GM12874 (cell line): Measurements from ENCODE around the gene CLPSL1.

Source experiments
- TF ChIP-seq, protein P1 (sequence below): IDR thresholded peaks from 2 replicates; pipeline ENCODE4 v1.5.1; 2011; ENCODE audit warnings: low read depth, mild to moderate bottlenecking, control low read depth, low read length, moderate library complexity; ENCODE audit not compliant: insufficient read depth

The CLPSL1 gene

GRCh38 chr6:35804996-35805736 is 24.3 kb downstream of the CLPSL1 start, which contains the start of gene LHFPL5:
Gene LHFPL5, plus strand, starts transcription at chr6:35805352. Its CDS starts 319 bp downstream, at chr6:35805671.
- TF ChIP-seq, protein P1, sequence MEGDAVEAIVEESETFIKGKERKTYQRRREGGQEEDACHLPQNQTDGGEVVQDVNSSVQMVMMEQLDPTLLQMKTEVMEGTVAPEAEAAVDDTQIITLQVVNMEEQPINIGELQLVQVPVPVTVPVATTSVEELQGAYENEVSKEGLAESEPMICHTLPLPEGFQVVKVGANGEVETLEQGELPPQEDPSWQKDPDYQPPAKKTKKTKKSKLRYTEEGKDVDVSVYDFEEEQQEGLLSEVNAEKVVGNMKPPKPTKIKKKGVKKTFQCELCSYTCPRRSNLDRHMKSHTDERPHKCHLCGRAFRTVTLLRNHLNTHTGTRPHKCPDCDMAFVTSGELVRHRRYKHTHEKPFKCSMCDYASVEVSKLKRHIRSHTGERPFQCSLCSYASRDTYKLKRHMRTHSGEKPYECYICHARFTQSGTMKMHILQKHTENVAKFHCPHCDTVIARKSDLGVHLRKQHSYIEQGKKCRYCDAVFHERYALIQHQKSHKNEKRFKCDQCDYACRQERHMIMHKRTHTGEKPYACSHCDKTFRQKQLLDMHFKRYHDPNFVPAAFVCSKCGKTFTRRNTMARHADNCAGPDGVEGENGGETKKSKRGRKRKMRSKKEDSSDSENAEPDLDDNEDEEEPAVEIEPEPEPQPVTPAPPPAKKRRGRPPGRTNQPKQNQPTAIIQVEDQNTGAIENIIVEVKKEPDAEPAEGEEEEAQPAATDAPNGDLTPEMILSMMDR = no peak

DNA sequence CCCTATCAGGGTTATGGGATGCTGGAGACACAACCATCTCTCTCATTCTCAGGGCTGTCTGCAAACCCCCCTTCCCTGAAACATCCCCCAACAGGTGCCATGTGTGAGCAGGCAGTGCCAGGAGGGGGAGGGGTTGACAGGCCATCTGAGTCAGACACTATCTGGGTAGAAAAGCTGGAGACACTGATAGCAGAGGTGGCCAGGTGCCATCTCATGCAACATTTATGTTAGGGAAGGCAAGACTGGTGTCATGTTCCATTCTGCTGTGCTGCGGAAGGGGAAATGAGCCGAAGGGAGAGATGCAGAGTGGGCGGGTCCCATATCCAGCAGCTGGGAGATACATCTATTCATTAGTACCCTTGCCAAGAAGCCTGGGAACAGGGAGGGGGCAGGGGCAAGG is 27.9 kb downstream of the CLPSL1 start:
- TF ChIP-seq, protein P1 = no peak

DNA sequence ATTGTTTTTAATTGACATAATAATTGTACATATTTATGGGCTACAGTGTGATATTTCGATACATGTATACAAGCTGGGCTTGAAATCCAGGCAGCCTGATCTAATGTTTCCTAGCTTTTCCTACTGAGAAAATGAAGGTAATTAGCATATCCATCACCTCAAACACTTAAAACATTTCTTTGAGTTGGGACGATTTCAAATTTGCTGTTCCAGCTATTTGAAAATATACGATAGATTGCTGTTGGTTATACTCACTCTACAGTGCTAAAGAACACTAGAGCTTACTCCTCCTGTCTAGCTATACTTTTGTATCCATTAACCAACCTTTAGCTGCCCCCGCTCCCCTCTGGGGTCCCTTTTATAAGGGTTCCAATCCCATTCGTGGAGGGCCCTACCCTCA is 29.0 kb downstream of the CLPSL1 start:
- TF ChIP-seq, protein P1 = no peak

DNA sequence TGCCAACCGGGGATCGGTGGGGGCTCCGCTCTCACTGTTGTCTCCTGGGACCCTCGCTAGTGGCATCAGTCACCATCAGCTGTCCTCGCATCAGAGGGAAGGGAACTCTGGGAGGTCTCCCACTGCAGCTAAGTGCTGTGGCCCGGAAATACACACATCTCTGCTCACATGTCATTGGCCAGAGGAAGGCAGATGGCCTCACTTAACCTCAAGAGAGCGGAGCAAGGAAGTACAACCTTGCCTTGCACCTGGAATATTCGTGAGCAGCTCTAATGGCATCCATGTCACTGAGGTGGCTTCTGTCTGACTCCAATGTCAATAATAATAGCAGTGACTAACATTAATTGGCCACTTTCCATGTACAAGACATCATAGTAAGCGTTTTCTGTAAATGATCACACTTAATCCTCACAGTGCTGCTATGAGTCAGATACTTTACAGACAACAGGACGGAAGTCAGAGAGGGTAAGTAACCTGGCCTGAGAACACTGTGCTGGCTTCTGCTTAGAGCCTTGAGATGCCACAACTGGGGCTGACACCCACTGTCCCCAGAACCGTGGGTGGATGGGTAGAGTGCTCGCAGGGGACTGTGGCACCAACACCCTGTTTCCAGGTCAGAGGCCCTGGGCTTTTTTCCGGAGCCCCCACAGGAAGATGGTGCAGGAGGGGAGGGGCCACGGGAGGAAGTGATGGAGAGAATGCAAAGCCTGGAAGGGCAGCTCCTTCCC is 30.3 kb downstream of the CLPSL1 start:
- TF ChIP-seq, protein P1 = no peak

GRCh38 chr6:35811699-35811995 is 30.8 kb downstream of the CLPSL1 start:
- TF ChIP-seq, protein P1 = no peak

DNA sequence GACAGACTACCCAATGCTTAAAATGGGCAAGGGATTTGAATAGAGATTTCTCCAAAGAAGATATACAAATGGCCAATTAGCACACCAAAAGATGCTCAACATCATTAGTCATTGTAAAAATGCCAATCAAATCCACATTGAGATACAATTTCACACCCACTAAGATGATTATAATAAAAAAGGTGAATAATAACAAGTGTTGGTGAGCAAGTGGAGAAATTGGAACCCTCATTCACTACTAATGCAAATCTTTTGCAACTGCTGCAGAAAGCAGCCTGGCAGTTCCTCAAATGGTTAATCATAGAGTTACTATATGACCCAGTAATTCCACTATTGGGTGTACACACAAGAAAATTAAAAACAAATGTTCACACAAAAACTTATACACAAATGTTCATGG is 36.7 kb downstream of the CLPSL1 start:
- TF ChIP-seq, protein P1 = no peak

DNA sequence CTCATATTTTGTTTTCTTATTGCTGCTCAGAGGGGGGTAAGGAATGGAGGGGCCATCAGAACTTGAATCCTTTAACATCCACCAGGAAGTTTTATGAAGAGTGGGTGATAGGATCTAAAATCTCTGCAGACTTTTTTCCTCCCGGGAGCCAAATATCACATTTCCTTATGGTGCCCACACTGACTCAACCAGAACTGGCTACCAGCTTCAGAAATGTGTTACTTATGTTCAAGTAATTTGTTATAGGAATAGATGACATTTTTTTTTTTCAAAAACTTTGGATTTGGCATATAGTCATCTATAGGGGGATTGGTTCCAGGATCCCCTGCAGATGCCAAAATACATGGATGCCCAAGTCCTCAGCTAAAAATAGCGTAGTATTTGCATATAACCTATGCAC is 42.8 kb downstream of the CLPSL1 start:
- TF ChIP-seq, protein P1 = no peak
